ENCODE measurements around the gene BRIP1.

DNA sequence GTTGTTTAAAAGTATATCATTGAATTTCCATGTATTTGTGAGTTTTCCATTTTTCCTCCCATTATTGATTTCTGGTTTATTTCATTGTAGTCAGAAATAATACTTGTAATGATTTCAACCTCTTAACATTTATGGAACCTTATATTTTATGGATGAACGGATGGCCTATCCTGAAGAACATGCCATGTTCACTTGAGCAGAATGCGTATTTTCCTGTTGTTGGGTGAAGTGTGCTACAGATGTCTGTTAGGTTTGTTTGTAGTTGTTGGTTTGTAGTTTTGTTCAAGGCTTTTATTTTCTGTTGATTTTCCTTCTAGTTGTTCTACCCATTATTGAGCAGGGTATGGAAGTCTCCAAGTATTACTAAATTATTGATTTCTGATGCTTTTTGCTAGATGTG is 165.1 kb downstream of the BRIP1 start:
- TF ChIP-seq POLR2A (IDR thresholded peaks at IDR 0.05) (no peak), CTCF (IDR thresholded peaks at IDR 0.05) (no peak), POLR2AphosphoS5 (IDR thresholded peaks at IDR 0.05) (no peak)

Data from stomach (tissue), 4 donors.